MCF 10A (cell line): ENCODE data around the gene TPD52L3. TPM values are rescaled to one million over a fixed set of nuclear protein-coding genes. Genes with fewer than 3 reads are reported as not detected.

Experiments used
- BruUV-seq: library from RNA; stranded (reverse); fragments of 400-500 nt; replicated peaks from 2 replicates; lab custom pipeline; 2021; lab: Mats Ljungman, UMichigan
- CTCF ChIA-PET: fragments of 300-600 bp; sonication (Branson Sonifier 250); formaldehyde crosslinking; extraction: SDS; loops from one replicate; lab custom pipeline; 2021; ENCODE audit warnings: antibody characterized with exemption, inconsistent platforms; lab: Yijun Ruan, JAX
- POLR2A ChIA-PET: fragments of 300-600, 350-650 bp; sonication (Branson Sonifier 250); formaldehyde crosslinking; extraction: SDS; loops from one replicate; lab custom pipeline; 2020; ENCODE audit warnings: antibody characterized with exemption, inconsistent platforms; lab: Yijun Ruan, JAX
- DNase-seq: peaks from one replicate; pipeline ENCODE4 v3.0.0-alpha.2; 2018; ENCODE audit not compliant: unreplicated experiment
- H3K27ac Mint-ChIP-seq: one replicate; pipeline ENCODE4 v1.8.0; 2022; ENCODE audit warnings: mild to moderate bottlenecking, low read depth, mixed read lengths; ENCODE audit not compliant: unreplicated experiment
- H3K27me3 Mint-ChIP-seq: one replicate; pipeline ENCODE4 v1.8.0; 2022; ENCODE audit warnings: mixed read lengths; ENCODE audit not compliant: insufficient read depth, unreplicated experiment
- H3K36me3 Mint-ChIP-seq: one replicate; pipeline ENCODE4 v1.8.0; 2022; ENCODE audit warnings: mild to moderate bottlenecking, moderate library complexity, mixed read lengths; ENCODE audit not compliant: insufficient read depth, unreplicated experiment
- H3K4me1 Mint-ChIP-seq: one replicate; pipeline ENCODE4 v1.8.0; 2022; ENCODE audit warnings: mixed read lengths; ENCODE audit not compliant: insufficient read depth, unreplicated experiment
- H3K4me3 Mint-ChIP-seq: one replicate; pipeline ENCODE4 v1.8.0; 2022; ENCODE audit warnings: mild to moderate bottlenecking, moderate library complexity, mixed read lengths; ENCODE audit not compliant: unreplicated experiment
- H3K9me3 Mint-ChIP-seq: one replicate; pipeline ENCODE4 v1.8.0; 2022; ENCODE audit warnings: mixed read lengths; ENCODE audit not compliant: unreplicated experiment
- CTCF ChIP-seq: fragments of 200-600 bp; IDR thresholded peaks from one replicate; pipeline ENCODE4 v1.8.0; 2022; ENCODE audit warnings: antibody characterized with exemption, mild to moderate bottlenecking; ENCODE audit not compliant: unreplicated experiment
- intact Hi-C: fragments of 100-400 bp; cut with micrococcal nuclease; formaldehyde crosslinking; loops from 2 replicates; pipeline ENCODE4 v1.14.1; 2022
- total RNA-seq: library from RNA; stranded (reverse); gene quantifications from 2 replicates; pipeline ENCODE4 v1.2.3, GENCODE V29; 2022

TPD52L3 gene
- total RNA-seq, 1 experiment from 2014 or later, result not detected

- no peak overlapping the region for H3K4me3 Mint-ChIP-seq
- H3K27ac Mint-ChIP-seq, result no peak overlapping the region
- intact Hi-C loops, result no loop called here
- DNase-seq, result no peak
- H3K4me1 Mint-ChIP-seq, result no peaks in the 10 kb centered on the region
- H3K27me3 Mint-ChIP-seq, result no peaks in the 10 kb centered on the region
- ChIA-PET POLR2A (interaction anchor here (1.1 to 1.4 kb wide), 2 partner anchors 12 to 740 kb away, joined by 3 to 4 read pairs; partner anchors contain the start of gene RIC1), CTCF (interaction anchor here (1.8 kb wide), 1 partner anchor 199 kb away, joined by 5 read pairs; no protein-coding TSS in a partner anchor)
- no peaks in the 10 kb centered on the region for H3K9me3 Mint-ChIP-seq
- H3K36me3 Mint-ChIP-seq, result no peaks in the 10 kb centered on the region
- BruUV-seq, result no TSS peak
- no peak for TF ChIP-seq CTCF
These were observed 40.7 kb downstream of the TPD52L3 start for GRCh38 chr9:6368831-6369230.

Other genes starting within 250 kb of the TPD52L3 start
- not detected in 2 replicates for gene IL33, start 112.6 kb upstream of the TPD52L3 start, total RNA-seq
- 54.6 and 58.3 TPM in 2 replicates for gene UHRF2, start 84.8 kb downstream of the TPD52L3 start, total RNA-seq